Muscle of arm (tissue), 12 donors: ENCODE data around the gene TMEM233. TPM values are rescaled to one million over a fixed set of nuclear protein-coding genes. Genes with fewer than 3 reads are reported as not detected.
A peak's percentile ranks its signal among the peaks of the same experiment; 100 is the strongest.
"Not testable (repeated sequence)": the region's sequence is repeated elsewhere in the genome, so short reads cannot be mapped to it uniquely, and the experiment has no call there.

Source experiments
- DNase-seq: peaks from one replicate; pipeline ENCODE4 v3.0.0-alpha.2; 2013
- polyA plus RNA-seq, 12 donors: library from polyadenylated mRNA; unstranded; fragments of 120-200 nt; gene quantifications; one replicate each; pipeline ENCODE4 v1.2.1, GENCODE V29; 2013; ENCODE audit not compliant: insufficient read length in 12 of 12

The TMEM233 gene
- polyA plus RNA-seq, 12 donors: 1.6 to 5.8 (median 3.7) TPM; not detected in 2

DNA sequence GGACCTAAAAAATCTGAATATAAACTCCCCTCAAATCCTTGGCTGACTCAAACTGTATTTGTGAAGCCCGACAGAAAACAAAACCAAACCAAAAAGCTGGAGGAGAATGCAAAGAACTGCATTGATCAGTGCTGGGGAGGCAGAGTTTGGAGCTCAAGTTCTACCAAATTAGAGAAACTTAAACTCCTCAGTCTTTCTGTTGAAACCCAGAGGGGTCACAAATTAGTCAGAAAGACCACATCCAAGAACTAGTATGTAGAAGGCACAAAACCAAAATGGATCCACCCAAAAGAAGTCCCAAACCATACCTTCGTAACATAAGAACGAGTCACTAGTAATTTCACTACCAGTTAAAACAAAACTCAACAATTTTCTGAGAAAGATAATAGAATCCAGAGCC is 59.1 kb downstream of the TMEM233 start:
- DNase-seq: no peak

DNA sequence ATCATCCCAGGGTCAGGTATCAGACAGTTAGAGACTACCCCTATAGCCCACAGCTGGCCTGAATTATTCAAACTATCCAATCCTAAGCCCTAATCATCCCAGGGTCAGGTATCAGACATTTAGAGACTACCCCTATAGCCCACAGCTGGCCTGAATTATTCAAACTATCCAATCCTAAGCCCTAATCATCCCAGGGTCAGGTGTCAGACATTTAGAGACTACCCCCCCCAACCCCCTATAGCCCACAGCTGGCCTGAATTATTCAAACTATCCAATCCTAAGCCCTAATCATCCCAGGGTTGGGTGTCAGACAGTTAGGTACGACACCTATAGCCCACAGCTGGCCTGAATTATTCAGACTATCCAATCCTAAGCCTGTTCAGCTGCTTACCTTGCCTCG is 63.4 kb downstream of the TMEM233 start:
- not testable (repeated sequence) for DNase-seq

DNA sequence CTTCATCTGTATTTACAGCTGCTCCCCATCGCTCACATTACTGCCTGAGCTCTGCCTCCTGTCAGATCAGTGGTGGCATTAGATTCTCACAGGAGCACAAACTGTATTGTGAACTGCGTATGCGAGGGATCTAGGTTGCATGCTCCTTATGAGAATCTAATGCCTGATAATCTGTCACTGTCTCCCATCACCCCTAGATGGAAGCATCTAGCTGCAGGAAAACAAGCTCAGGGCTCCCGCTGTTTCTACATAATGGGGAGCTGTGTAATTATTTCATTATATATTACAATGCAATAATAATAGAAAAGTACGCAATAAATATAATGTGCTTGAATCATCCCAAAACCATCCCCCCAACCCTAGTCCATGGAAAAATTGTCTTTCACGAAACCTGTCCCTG is 64.6 kb downstream of the TMEM233 start:
- not testable (repeated sequence) for DNase-seq

DNA sequence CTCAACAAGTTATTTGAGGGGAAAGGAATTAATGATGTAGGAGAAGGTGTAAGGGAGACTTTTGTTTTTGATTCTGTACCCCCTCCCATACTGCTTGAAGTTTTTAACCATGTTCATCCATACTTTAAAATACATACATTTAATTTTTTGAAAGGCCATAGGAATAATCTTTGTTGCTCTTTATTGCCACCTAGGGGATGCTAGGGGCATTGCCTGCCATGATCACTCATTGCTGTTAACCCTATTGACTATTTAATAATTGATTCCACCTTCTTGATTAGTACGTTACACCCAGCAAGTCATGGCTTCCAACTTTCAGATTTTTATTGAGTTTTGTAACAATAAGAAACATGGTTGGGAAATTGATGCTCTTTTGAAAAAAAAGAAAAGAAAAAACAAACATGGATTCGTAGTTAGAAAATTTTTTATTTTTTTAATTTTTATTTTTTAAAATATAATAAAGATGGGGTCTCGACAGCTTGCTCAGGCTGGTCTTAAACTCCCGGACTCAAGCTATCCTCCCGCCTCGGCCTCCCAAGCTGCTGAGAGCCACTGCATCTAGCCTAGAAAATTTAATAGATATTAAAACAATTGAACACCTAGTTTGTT is 65.8 kb downstream of the TMEM233 start:
- DNase-seq: no peak

DNA sequence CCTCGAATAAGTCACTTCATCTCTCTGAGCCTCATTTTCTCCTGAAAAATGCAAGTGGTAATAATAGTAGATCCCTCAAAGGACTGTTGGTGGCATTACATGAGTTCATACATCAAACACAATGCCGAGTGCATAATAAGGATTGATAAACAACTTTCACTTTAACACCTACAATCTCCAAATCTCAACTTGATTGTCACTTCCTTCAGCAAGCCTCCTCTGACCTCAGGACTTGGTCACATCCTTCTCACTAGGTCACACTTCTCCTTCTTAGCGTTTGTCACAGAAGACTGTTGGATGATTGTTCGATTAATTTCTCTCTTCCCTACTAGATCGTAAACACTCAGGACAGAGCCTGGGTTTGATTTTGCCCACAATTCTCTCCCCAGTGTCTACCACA is 66.5 kb downstream of the TMEM233 start:
- DNase-seq: no peak

DNA sequence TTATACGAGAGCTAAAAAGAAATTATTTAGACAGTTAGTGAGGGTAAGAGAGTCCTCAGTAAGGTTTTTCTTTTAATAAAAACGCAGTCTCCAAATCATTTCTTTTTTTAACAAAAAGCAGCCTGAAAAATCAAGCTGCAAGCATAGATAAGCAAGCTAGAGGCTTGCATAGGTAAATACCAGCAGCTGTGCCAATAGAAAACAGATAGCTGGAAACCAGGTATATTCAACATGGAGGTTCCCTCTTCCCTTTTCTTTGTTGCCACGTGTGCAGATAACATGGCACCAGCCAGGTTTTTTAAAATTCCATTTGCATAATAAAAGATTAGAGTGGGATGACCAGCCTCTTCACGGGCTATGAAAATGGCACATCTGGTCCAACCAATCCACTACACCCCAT is 68.3 kb downstream of the TMEM233 start:
- DNase-seq: no peak

DNA sequence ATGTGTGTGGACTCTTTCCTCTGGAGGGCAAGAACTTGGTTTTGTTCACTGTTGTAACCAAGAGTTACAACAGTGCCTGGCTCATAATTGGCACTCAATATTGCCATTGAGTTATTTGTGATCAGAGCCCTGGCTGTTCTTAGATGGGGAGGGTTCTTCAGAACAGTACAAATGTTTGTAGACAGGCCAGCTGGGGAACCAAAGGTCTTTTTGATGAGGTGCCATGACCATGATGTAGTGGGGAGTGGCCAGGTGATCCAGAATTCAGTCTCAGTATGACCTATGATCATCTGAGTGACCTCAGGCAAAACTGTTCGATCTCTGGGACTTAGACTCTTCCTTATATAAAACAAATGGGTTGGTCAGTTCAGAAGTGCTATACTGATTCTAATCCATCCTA is 71.1 kb downstream of the TMEM233 start:
- DNase-seq: no peak

DNA sequence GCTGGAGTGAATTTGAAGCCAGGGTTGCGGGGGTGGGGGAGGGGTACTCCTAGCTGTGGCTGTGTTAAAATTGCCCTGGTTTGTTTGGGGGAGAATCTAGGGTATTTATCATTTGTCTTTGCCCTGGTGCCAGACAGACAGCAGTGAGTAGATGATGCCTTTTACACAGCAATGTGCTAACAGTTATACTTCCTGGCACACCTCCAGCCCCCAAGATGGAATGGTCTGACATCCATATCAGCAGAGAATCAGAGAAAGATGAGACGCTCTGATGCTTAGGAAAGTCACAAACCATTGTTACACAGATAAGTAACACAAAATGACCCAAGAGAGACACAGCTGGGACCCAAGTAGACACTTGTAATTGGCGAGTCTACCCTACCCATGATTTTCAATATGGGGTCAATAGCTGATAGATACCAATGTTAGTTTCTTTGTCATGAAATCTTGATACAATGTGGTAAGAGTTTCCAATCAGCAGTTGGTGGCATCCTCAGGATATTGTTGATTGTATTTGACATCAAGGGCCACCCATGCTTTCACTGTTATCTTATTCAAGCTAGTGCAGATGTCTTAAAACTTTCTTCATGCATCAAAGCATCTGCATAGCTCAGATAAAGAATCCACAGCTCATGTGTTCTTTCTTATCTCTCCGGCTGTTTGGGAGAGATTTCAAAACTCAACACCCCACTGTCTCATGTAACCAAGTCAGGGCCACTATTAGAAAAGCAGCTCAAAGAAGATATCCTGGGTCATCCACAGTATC is 71.8 kb downstream of the TMEM233 start:
- DNase-seq: no peak

DNA sequence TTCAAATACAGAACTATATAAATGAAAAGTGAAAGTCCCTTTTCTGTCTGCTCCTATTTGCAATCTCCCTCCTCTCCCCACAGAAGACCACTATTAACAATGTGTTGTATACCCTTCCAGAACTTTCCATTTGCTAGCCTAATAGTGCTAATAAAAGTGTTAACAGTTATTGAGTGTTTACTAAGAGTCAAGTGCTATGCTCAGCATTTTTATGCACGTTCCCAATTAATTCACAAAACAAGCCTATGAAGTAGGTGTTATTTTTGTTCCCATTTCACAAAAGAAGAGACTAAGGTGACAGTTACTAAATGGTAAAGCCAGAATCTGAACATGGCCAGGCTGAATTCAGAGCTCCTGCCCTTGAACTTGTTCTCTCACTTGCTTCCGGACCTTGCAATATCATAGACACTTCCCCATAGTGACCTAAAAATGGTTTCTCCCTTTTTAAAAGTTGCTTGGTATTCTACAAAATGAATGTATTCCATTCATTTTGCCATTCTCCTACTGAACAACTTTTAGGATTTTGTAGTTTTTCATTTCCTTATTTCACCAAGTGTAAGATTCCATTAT is 72.7 kb downstream of the TMEM233 start:
- DNase-seq: no peak

DNA sequence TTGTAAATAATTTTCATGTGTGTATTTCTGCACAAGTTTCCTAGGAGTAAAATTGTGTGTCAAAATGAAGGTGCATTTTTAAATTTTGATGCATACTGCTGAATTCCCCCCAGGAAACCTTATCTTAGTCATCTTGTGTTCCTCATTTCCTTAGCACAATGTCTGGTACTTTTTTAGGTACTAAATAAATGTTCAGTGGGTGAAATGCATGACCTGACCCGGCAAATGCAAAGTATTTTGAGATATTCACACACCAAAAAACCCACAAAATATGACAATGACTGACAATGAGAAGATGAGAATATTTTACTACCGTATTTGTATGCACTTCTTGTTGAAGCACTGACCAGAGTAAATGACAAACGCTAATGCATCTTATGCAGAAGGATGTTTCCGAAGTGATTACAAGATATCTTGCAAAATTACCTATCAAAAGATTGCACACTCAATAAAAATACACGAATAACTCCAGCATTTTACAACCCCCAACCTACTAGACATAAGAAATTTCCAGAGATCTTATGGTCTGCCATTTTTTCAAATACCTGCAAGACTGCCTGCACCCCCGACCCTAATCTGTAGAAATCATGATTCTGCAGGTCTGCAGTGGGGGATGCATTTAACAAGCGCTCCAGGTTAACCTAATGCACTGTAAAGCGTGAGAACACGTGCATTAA is 73.5 kb downstream of the TMEM233 start:
- no peak for DNase-seq

DNA sequence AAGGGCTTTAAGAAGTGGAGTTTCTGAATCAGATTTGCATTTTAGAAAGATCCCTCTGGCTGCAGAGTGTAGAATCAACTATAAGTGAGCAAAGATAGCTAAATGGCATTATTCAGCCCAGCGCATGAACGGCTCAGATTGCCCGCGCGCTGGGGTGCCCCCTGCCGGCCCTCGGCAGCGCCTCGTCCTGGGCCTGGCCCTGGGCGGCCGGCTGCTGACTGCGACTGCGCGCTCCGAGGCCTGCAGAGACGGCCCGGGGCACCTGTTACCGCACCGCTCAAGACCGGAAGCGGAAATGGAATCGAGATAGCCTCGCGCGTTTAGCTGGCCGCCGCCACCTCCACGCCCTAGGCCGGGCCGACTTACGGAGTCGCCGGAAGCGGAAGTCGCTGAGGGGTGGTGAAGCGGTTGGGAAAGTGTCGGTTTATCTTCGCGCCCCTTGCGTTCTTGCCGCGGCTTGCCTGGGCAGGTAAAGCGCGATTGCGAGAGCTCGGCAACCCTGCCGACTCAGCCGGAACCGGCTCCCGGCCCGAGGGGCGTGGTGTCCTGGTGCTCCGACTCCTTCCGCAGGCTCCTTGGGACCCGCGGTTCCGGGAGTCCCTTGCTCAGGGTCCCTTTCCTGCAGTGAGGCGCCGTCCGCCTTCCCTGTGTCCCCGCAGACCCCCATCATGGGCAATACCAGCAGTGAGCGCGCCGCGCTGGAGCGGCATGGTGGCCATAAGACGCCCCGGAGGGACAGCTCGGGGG is 74.2 kb downstream of the TMEM233 start, which contains the start of gene PRKAB1:
Gene PRKAB1, plus strand, starts transcription at position 557 of the 747 bp plus-strand sequence. Its CDS starts 112 bp downstream, at position 669.
- peak; percentile 95 for DNase-seq

DNA sequence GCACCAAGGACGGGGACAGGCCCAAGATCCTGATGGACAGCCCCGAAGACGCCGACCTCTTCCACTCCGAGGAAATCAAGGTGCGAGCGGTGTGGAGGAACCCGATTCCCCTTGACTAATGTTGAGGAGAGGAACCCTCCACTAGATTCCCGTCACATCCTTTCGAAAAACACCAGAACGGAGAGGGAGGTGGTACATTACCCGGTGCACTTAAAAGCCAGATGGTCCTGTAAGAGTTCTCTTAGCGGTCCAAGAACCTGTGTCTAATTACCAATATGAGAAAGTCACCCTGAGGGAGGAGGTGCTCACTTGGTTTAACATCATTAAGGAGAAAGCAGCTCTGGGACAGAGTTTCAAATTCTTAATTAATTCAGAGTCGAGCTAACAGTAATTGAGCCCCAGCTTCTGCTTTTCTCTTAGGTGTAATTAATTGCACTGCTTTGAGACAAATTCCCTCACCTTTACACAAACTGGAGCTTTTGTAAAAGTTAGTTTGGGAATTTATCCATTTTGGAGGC is 74.8 kb downstream of the TMEM233 start:
- DNase-seq: no peak

DNA sequence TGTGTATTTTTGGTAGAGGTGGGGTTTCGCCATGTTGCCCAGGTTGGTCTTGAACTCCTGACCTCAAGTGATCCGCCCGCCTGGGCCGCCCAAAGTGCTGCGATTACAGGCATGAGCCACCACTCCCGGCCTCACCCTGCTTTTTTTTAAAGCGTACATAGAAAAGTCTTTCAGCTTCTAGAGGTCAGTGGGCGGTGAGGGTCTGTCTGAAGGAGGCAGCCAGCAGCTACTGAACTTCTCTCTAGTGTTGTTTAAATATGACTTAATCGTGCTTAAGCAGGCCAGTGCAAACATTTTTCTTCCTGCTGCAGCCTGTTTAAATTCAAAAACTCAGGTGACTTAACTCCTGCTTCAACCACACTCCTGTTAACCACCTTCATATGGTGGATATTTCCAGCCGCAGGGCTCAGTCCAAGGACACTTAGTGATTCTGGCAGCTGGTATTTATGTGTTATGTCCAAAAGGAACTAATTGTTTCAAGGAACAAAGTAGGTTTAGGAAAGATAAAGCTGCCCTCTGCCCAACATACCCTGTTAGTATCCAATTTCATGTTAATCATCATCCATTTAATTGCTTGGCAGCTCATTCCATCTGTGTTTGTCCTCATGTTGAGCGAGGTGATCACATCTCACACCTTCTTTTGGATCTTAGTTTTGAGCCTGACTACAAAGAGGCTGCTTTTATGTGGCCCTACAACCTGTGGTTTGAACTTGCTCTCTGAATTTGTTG is 76.3 kb downstream of the TMEM233 start:
- DNase-seq: no peak

DNA sequence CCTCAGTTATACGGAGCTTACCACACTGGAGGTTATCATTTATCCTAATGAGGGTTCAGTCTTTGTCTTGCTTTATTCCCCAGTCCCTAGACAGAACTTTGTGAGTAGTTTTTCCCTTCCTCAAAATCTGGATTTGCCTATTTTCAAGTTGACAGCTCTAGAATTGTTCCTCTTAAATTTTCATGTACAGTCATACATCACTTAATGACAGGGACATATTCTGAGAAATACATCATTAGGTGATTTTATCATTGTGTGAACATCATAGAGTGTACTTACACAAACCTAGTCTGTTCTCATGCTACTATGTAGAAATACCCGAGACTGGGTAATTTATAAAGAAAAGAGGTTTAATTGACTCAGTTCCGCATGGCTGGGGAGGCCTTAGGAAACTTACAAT is 77.5 kb downstream of the TMEM233 start:
- no peak for DNase-seq

DNA sequence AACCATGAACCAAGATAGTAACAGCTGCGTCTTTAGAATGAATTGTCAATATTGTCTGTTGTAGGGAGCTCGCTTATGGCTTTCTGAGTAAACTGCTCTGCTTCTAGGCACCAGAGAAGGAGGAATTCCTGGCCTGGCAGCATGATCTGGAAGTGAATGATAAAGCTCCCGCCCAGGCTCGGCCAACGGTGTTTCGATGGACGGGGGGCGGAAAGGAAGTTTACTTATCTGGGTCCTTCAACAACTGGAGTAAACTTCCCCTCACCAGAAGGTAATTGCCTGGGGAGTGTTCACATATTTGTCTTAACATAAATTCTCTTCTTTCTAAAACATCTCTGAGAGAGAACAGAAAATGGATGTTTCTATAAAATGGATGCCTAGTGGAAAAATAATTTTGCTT is 78.6 kb downstream of the TMEM233 start:
- no peak for DNase-seq

DNA sequence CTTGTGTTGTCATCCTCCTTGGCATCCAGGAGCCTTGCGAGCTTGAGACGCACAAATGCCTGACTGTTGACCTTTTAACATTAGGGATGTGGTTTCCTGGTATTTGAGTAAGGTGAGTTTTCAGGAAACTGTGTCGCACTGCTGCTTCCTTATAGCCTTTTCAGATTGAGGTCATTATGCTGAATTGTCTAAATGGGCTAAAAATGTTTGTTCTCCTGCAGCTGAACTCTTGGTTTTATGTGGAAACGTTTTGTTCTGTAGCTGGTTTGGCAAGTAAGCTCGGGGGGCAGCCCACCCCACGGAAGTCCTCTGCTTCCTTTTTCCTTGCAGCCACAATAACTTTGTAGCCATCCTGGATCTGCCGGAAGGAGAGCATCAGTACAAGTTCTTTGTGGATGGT is 80.1 kb downstream of the TMEM233 start:
- DNase-seq: no peak

DNA sequence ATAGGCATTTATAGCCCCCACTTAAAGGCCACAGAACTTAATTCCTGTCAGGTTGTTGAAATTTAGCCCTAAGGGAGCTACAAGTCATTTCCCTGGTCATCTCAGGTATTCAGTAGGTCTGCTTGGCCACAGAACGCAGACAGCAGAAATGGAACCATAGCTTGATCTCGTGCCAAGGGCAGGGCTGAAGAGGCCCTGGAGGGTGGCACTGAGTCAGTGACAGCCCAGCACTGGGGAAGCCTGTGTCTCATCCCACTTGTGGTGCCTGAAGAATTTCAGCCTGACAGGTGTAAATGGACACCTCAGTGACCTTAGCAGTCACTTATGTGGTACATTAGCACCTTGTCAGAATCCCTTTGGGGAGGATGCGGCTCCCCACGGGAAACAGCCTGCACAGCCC is 81.0 kb downstream of the TMEM233 start:
- DNase-seq: no peak

DNA sequence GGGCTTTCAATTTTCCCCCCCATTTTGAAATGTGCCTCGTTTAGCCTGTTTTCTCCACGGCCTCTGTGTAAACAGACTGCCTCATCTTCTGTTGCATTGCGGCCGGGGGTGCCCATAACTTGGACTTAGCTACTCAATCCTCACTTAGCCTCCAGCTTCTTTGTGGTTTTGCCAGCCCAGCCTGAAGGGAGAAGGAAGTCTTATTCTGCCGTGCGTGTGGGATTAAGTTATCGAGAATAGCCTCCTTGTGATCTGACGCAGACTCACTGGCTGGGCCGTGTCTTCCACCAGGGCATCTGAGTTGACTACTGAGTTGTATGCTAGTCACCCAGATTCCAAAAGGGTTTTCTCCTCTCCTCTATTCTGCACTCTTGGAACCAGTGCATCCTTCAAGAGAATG is 82.4 kb downstream of the TMEM233 start:
- DNase-seq: no peak

DNA sequence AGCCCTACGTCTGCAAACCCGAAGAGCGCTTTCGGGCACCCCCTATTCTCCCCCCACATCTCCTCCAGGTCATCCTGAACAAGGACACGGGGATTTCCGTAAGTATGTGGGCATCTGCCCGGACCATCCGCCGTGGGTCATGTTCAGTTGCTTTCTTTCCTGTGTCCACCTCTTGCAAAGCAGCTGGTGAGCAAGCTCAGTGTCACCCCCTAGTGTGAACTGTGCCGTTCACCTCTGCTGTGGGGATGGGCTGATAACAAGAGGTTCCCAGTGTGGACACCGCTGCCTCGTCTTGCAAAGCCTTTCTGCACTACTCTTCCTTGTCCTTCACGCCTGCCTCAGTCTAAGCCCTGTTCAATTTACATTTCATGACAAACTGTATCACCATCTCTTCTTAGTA is 83.0 kb downstream of the TMEM233 start:
- DNase-seq: no peak

DNA sequence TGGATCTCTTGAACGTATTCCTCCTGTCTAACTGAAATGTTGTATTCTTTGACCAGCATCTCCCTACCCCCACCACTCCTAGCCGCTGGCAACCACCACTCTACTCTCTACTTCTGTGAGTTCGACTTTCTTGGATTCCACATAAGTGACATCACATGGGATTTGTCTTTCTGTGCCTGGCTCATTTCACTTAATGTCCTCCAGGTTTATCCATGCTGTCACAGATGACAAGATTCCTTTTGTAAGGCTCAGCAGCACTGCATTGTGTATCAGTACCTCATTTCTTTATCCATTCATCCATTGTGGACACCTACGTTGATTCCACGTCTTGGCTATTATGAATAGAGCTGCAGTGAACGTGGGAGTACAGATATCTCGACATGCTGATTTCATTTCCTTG is 84.9 kb downstream of the TMEM233 start:
- DNase-seq: no peak

DNA sequence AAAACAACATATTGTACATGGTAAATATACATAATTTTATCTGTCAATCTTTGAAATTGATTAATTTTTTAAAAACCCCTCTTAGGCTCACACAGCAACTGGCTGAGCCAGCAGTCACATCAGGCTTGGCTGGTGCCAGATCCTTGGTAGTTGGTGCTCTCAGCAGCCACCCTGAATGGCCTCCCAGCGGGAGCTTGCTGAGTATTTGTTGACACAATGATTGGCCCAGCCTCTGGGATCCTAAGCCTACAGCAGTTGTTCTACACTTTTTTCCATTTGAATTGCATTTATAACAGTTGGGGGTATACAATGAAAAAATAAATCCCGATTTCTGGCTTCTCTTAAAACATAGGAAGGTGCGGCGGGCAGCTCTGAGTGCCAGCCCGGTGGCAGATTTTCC is 85.5 kb downstream of the TMEM233 start:
- no peak for DNase-seq
